OCI-M2 (cell line): ENCODE data around the gene GALNT12.

ENCODE experiments used
- DNase-seq: peaks from one replicate; lab custom pipeline; 2025; ENCODE audit not compliant: unreplicated experiment; lab: John Stamatoyannopoulos, UW

The GALNT12 gene, protein sequence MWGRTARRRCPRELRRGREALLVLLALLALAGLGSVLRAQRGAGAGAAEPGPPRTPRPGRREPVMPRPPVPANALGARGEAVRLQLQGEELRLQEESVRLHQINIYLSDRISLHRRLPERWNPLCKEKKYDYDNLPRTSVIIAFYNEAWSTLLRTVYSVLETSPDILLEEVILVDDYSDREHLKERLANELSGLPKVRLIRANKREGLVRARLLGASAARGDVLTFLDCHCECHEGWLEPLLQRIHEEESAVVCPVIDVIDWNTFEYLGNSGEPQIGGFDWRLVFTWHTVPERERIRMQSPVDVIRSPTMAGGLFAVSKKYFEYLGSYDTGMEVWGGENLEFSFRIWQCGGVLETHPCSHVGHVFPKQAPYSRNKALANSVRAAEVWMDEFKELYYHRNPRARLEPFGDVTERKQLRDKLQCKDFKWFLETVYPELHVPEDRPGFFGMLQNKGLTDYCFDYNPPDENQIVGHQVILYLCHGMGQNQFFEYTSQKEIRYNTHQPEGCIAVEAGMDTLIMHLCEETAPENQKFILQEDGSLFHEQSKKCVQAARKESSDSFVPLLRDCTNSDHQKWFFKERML

DNA sequence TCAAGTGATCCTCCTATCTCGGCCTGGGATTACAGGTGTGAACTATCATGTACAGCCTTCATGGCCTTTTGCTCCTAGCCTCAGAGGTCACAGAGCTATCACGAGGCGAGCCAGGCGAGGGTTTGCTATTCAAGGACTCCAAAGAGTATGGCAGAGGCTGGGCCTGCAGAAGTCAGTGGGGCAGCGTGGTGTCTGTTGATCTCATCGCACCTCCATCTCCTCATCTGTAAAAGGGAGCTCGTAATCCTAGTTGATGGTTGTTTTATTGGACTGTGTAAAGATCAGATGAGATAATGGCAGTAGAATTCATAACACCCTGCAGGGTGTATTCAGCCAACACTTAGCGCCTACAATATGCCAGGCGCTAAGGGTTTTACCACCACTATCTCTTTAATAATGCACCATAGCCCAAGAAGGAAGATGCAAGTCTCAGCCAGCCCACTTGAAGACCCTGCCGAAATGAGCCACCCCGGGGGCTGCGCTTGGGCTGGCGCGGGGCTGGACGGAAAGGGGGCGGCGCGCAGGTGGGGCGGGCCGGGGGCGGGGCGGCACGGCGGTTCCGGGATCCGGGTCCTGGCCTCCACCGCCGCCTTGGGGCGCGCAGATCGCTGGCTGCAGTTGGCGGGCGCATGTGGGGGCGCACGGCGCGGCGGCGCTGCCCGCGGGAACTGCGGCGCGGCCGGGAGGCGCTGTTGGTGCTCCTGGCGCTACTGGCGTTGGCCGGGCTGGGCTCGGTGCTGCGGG, at the start of gene GALNT12:
GALNT12 (plus strand) TSS at position 601 of the 744 bp plus-strand sequence; CDS start at position 630, 29 bp downstream.
- DNase-seq, result no peak

DNA sequence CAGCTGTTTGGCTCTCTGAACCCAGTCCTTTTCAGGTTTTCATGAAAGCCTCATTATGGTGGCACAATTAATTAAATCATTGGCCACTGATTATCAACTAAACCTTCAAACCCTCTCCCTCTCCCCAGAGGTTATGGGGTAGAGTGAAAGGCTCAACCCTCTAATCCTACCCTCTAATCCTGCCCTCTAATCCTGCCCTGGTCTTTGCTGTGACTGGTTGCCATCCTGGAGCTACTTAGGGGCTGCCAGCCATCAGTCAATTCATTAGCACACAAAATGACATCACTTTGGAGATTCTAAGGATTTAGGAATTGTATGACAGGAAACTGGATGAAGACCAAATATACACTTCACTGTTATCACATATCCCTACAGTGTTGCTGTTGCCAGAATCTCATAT, 47.2 kb upstream of the GALNT12 start:
- no peak for DNase-seq

DNA sequence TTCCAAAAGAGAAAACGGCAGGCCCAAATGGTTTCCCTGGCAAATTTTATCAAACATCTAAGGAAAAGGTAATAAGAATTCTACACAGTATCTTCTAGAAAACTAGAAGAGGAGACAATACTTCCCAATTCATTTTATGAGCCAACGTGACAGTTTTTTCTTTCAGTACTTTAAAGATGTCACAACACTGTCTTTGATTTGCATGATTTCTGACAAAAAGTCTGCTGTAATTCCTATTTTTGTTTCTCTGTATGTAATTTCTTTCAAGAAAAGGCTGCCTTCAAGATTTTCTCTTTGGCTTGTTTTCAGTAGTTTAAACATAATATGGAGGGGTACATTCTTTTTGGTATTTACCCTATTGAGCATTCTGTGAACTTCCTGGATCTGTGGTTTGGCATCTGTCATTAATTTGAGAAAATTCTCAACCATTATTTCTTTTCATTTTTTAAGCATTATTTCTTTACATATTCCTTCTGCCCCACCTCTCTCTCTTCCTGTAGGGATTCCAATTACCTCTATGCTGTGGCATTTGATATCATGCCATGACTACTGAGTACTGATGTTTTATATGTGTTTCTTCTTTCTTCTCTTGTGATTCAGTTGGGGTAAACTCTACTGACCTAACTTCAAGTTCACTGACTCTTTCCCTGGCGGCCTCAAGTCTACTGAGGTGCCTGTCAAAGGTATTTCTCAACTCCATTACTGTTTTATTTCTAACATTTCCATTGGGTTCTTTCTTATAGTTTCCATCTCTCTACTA, 43.3 kb upstream of the GALNT12 start:
- no peak for DNase-seq

DNA sequence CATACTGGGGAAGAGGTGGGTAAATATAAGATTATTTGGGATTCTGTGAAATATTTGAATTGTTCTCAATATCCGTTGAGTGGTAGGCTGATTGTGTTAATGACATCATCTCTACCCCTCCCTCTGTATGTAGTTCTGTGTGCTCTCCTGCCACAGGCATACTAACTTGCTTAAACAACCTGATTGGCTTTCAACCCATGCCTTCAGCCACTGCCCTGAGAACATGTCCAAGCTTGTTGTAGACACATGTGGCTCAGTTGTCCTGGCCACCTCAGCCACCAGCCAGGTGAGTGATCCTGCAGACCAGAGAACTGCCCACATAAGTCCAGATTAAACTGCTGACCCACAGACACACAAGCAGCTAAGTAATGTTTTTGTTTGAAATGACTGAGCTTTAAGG, 42.2 kb upstream of the GALNT12 start:
- DNase-seq, result no peak

DNA sequence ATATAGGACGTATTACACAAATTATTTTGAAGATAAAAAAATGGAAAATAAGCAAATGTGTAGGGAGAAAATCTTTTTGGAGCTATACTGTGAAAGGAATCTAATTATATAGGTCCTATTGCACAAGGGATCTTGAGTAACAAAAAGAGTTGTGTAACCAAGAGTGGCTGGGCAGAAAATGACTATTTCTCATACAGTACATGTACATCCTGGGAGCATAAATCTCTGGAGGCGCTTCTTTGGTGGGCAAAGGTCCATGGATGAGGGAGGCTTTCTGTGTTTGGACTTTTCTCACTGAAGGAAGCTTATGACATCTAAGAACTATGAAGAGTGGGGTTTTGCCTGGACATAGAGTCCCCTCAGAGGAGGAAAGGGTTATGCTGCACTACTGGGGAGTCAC, 40.9 kb upstream of the GALNT12 start:
- DNase-seq, result no peak

DNA sequence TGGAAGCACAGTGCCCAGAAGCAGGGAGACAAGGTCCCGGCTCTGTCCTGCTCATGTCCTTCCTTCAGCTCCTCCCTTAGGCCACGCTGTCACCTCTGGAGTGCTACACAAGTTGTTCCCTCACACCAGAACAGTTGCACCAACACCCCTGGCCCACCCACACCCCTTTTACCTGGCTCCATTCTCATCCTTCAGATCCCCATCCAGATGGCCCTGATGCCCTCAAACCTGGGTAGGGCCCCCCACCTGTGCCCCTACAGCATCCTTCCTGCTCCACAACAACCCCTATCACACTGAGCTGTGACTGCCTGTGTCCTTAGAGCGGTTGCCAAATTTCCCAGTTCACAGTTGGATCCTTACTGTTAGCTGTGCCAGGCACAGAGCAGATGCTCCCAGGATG, 40.3 kb upstream of the GALNT12 start:
- no peak for DNase-seq

DNA sequence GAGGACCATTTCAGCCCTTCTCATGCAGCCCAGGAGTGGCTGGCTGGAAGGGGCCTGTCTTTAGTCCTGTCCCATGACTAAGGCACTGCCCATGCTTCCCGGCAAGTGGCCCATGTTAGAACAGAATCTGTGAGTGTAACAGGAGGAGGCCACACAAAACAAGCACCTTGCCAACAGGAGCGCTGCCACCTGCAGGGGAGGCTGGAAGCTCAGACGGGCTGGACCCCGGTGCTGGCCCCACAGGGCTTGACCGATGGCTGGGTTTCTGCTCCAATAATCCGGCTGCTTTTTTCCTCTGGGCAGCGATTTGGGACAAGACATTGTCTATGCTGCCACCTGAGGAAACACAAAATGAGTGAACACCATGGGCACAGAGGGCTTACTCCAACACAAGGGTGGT, 39.6 kb upstream of the GALNT12 start:
- no peak for DNase-seq

DNA sequence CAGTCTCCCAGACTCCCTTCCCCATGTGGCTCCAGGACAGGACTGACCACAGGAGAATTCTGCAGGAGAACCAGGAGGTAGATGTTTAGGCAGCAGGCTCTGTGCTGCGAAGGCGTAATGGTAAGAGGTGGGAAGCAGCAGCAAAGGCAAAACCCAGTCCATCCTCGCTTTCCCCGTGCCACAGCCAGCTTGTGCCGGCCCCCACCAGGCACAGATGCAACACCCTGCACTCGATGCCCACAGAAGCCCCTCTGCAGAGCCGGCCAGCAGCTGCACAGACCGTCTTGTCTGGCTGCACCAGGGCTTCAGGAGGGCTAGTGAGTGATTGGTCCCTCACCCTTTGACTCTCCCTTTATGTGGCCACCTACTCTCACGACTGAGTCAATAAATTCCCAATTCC, 39.1 kb upstream of the GALNT12 start:
- no peak for DNase-seq

DNA sequence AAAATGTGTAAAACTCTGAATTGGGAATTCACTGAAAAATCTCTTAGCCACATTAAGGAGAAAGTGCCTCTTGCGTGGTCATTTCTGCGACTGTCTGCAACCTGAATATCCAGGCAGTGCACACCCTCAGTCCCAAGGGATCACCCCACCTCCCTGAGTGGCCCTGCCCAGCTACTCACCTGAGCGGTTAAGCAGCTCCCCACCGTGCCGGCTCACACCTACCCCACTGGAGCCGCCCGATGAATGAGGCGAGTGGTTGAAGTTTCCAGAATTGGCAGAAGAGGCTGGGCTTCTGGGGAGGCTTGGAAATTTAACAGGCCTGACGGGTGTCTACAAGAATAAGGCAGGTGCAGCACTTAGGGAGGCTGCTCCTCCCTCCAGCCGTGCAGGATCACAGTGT, 36.8 kb upstream of the GALNT12 start:
- no peak for DNase-seq

DNA sequence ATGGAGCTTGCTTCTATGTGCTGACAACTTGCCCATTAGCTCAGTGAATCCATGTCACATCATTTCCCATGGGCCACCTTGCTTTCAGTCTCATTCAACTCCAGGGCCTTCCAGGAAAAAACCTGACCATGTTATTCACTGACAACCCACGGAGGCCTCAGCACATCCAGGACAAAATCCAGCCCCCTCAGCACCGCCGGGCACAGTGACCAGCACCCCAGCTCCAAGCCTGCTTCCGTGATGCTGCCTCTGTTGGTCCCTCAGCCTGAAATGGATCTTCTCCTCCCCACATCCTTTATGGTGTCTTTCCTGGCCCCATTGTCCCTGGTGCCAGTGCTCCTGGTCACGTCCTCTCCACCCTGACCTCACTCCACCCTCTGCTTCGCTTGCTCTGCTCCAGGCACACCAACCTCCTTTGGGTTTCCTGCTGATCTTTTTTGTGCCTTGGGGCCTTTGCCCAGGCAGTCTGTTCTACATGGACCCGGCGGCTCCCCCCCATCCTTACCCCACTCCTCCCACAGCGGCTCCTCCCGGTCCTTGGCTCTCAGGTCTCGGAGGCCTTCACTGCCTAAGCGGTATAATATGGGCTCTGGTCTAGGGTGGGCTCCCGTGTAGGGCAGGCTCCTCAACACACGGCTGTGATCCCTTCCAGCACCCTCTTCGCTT, 36.1 kb upstream of the GALNT12 start:
- DNase-seq, result no peak

DNA sequence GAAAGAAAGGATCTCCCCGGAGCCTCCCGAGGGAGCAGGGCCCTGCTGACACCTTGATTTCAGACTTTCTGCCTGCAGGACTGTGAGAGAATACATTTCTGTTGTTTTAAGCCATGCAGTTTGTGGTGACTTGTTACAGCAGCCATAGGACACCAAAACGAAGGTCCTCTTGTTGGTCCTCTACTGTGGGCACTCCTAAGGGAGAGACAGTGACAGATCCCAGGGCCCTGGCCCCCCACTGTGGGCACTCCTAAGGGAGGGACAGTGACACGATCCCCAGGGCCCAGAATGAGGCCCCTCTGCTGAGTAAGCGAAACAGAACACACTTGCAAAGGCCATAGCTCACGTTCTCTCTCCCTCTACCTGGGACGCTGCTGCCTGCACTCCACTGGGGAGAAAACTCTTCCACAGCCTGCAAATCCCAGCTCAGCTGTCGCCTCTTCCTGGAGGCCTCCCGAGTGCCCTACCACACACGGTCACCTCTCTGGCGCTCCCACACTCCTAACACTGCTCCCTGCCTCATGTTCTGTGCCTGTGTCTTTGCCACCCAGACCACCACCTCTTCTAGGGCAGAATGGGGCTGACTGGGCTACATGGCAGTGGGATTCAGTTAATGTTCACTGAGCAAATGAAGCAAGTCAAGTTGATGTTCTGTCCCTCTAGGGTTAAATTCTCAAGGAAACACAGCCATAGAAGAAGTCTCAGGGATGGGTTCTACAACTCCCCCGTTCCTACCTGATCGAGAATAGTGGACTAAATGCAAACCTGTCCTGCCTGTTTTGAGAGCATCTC, 34.9 kb upstream of the GALNT12 start:
- no peak for DNase-seq

DNA sequence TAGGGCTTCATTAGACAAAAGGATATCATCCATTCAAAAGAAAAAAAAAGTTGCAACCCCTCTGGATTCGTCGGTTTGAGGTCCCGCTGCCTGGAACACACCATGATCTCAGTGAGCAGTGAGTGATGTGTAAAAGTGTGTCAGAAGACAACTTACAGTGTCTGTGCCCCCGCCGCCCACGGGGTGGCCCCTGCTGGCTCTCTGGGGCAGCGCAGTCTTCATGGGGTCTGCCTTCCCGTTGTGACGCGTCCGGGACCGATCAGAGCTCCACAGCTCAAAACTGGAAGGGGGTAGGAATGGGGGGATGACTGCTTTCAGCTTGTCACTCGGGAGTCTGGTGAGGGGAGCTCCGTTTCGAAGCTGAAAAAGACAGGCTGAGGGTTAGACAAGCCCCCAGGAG, 33.7 kb upstream of the GALNT12 start:
- no peak for DNase-seq

DNA sequence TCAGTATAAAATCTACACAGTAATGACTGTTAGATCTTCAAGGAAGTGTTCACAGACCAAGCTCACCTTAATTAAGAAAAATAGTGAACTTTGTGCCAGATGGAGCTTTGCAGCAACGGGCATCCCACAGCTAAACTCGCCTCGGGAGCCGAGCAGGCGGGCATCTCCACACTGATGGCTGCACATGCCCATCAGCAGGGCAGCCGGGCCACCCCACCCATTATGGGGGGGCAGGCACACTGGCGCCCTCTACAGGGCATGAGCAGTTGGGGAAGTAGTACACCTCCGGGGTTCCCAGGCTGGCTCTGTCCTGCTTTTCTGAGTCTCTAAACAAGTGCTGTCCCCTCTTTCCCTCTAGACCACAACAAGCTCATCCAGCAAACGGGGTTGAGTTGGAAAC, 32.7 kb upstream of the GALNT12 start:
- no peak for DNase-seq

DNA sequence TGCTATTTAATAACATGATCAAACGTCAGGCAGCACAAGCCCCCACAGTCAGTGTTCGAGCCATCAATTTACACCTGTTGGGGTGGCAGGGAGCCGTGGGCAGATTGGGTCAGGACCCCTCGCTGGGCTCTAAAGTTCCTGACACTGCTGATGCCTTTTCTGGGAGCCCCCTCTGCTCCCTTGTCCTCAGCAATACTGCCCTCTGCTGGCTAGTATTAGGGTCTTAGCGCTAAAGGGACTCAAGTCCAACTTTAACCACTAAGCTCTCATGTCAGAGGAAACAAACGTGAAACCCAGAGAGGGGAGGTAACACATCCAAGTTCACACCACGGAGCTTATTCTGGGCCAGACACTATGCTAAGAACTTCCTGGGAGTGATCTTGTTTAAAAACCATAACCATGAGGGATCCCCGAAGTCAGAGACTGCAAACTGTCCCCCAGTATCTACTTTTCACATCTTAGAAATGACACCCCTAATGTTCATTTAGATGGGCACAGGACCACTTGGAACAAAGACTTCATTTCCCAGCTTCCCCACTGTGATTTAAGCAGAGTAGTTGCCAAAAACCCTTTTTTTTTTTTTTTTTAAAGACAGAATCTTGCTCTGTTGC, 31.5 kb upstream of the GALNT12 start:
- no peak for DNase-seq

DNA sequence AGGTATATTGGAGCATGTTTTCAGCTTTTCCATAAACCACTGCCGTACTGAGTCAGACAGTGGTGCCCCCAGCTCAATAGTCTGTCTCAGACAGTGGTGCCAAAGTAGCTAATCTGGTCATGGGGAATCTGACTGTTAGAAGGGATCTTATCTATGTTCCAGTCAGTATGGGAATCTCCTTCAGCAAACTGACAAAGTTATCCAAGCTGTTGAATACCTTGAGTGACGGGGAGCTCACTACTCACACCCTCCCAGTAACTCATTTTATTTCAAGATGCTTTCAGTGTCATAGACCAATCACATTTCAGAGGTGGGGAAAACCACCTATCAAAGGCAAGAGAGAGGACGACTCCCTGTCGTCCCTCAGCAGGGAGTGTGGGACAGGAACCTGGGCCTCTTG, 29.9 kb upstream of the GALNT12 start:
- DNase-seq, result no peak

DNA sequence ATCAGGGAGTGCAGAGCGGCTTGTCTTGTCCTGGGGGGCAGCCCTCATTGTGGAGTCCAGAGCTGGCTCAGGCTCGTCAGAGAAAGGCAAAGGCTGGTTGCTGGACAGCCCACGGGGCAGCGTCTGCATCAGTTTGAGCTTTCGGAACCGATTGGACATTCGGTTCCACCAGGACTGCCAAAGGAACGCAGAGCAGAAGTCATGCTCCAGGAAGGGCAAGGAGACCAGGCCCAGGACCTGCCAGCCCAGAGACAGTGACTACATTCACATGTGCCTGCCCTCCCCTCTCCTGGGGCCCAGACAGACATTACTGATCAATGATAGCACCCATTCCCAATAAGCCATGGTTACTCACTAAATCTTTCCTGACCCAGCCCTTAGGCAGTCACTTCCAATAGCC, 29.2 kb upstream of the GALNT12 start:
- DNase-seq, result no peak

DNA sequence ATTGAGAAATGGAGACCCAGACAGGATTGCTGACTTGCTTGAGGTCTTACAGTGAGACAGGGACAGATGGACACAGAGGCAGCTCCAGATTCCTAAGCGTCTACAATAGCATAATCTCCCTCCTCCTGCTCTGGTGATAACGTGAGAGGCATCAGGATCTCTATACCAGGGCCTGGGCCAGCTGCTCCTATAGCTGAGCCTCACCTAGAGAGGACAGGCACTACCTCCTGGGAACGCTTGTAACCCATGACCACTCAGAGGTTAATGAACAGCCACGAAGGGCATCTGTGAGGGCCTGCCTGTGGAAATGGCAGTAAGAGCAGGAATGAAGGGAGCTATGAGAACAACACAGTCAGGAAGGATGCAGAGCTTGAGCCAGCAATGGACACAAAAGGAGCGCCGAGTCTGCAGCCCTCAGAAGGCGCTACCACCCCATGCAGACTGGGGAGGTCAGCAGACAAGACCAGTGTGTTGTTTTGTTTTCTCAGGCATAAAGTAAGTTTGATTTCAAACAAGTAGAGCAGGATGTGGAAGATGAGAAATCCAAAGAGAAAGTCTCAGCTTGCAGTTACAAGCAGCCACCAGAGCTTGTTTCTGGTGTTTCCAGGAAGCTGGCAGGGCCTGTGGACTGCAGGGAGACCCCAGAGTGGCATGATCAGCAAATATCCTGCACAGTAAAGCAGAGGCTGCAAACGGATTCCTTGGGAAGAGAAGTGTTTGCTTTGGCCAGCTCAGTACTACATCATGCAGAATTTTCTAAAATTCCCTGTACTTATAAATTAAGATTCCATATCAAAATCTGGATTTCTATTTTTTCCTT, 28.5 kb upstream of the GALNT12 start:
- DNase-seq, result no peak

DNA sequence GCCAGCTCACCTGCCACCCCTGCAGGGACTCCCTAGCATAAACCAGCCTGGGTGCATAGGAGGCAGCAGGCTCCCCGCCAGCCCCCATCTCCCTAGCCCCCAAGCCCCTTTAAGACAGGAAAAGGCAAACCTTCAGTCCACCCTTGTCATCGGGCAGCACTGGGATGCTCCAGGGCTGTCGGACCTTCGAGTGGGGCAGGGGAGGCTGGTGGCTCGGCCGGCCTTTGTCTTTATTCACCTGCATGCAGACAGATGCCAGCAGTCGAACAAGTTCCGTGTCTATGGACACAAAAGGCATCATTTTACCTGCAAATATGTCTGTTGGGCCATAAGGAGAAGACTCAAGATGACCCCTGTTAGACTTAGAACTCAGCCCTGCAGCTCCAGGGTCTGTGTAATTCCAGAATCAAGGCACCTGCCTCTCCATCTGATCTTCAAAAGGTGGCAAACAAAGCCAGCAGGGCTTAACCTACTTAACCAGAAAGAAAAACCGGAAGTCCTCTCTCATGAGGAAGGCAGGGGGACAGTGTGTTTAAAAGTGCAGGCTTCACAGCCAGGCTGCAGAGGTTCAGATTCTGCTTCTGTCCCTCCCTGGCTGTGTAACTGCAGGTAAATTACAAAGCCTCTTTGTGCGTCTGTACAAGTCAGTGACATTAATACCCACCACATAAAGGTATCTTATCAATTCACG, 27.3 kb upstream of the GALNT12 start:
- DNase-seq, result no peak
